Measurements from ENCODE around the gene TAF5L. TPM values are rescaled to one million over a fixed set of nuclear protein-coding genes. Genes with fewer than 3 reads are reported as not detected.

The TAF5L gene
- total and polyA plus RNA-seq, 2 of the 8 experiments (the other 6 are each of a cell fraction or from before 2014, with no cell fraction given): 17.7 to 23.3 TPM

GRCh38 chr1:229655781-229656180 lies 29.9 kb upstream of the TAF5L start:
- H3K18ac ChIP-seq (ENCODE audit: extremely low read depth, low read length): no peak overlapping the region
- H3K23me2 ChIP-seq (ENCODE audit: low read depth, low read length): no peaks in the 10 kb centered on the region
- no peak overlapping the region for H3K9ac ChIP-seq (replicated peaks in 1 of 4; ENCODE audit: extremely low read depth in 1 of 4, low read depth in 3 of 4, low read length in 3 of 4)
- H3K4me2 ChIP-seq (ENCODE audit: insufficient read depth in 1 of 2, low read depth in 2 of 2, low read length in 2 of 2): no peak overlapping the region
- no peak overlapping the region for H2BK120ac ChIP-seq (replicated peaks; ENCODE audit: low read depth, low read length)
- POLR2A ChIA-PET (ENCODE audit: partially characterized antibody): interaction anchor here (1.0 kb wide), 1 partner anchor 622 kb away, joined by 3 read pairs; no protein-coding TSS in a partner anchor
- no peaks in the 10 kb centered on the region for H3K27me3 ChIP-seq (replicated peaks in 1 of 4; ENCODE audit: control insufficient read depth in 3 of 4, extremely low read depth in 1 of 4, insufficient read depth in 3 of 4, low read length in 3 of 4)
- no peak overlapping the region for H3K56ac ChIP-seq (replicated peaks; ENCODE audit: insufficient read length, low read depth, low read length)
- no peak overlapping the region for H2BK5ac ChIP-seq (ENCODE audit: low read depth, low read length)
- H2AK5ac ChIP-seq (ENCODE audit: low read depth, low read length): no peak overlapping the region
- 93% methylated on average over 5 of the region's 5 CpGs; no CpG with 5 or more reads in 1 of the 2 experiments for WGBS, 2 experiments (ENCODE audit: extremely low coverage in 1 of 2, insufficient coverage in 1 of 2, insufficient read length in 1 of 2, insufficient replicate concordance in 2 of 2, low coverage in 1 of 2, low lambda C conversion rate in 2 of 2, missing lambda C conversion rate in 1 of 2)
- no peak overlapping the region for H3K14ac ChIP-seq (ENCODE audit: insufficient read length)
- no peak overlapping the region for H3K23ac ChIP-seq (ENCODE audit: insufficient read length)
- DNase-seq (ENCODE audit: low read depth in 1 of 2, low spot score in 2 of 2) (peak in 1 of 2 experiments; percentile 30), FAIRE-seq (no peak)
- no peak overlapping the region for H4K91ac ChIP-seq (replicated peaks; ENCODE audit: insufficient read length, low read length)
- no peak overlapping the region for H2AFZ ChIP-seq (ENCODE audit: low read length)
- no peak overlapping the region for H4K8ac ChIP-seq (ENCODE audit: extremely low read depth, insufficient read depth, low read length)
- no peak overlapping the region for H2BK15ac ChIP-seq (ENCODE audit: low read length)
- no peaks in the 10 kb centered on the region for H3K79me2 ChIP-seq (ENCODE audit: control insufficient read depth in 1 of 2, insufficient read depth in 2 of 2, low read length in 2 of 2)
- no peaks in the 10 kb centered on the region for H3K79me1 ChIP-seq (ENCODE audit: low read depth, low read length)
- no peak overlapping the region for H2BK20ac ChIP-seq (ENCODE audit: low read length)
- H3K4me1 ChIP-seq (replicated peaks in 1 of 4; ENCODE audit: control insufficient read depth in 3 of 4, insufficient read depth in 4 of 4, low read length in 3 of 4): peaks cover 0 to 1% (median 0%) of the 10 kb centered on the region in 4 experiments; a peak in 1 of 7 replicates
- H2BK12ac ChIP-seq (ENCODE audit: low read depth, low read length): no peak overlapping the region
- peaks cover 8 to 78% (median 46%) of the 10 kb centered on the region in 4 experiments; a peak in 7 of 8 replicates for H3K36me3 ChIP-seq (ENCODE audit: control insufficient read depth in 2 of 4, insufficient read depth in 4 of 4, low read length in 3 of 4)
- no peak overlapping the region for H4K5ac ChIP-seq (ENCODE audit: insufficient read length, low read depth, low read length)
- H3K4me3 ChIP-seq (ENCODE audit: extremely low read depth in 1 of 4, insufficient read depth in 2 of 4, low read depth in 3 of 4, low read length in 4 of 4): no peak overlapping the region
- H3K27ac ChIP-seq (ENCODE audit: low read depth, low read length): no peak overlapping the region
- H3K9me3 ChIP-seq (ENCODE audit: insufficient read depth in 2 of 2, low read depth in 1 of 2, low read length in 1 of 2): no peaks in the 10 kb centered on the region
- CTCF ChIA-PET (ENCODE audit: partially characterized antibody): no interaction called here
- H4K20me1 ChIP-seq (replicated peaks in 1 of 2; ENCODE audit: control insufficient read depth in 1 of 2, insufficient read depth in 2 of 2, low read length in 2 of 2): peaks cover 3 to 4% of the 10 kb centered on the region in 2 experiments
- no peak overlapping the region for H3K4ac ChIP-seq (replicated peaks; ENCODE audit: insufficient read length, low read depth, low read length)
- TF ChIP-seq JUN (IDR thresholded peaks at IDR 0.05; ENCODE audit: low read depth, low read length) (no peak), CTBP2 (IDR thresholded peaks at IDR 0.05; ENCODE audit: borderline replicate concordance, insufficient read depth, insufficient read length, low read length) (no peak), HDAC6 (IDR thresholded peaks at IDR 0.05; ENCODE audit: low read depth, low read length) (no peak), CTCF (IDR thresholded peaks at IDR 0.05; ENCODE audit: control extremely low read depth in 1 of 3, insufficient read depth in 1 of 3, low read depth in 1 of 3, low read length in 3 of 3) (no peak), KDM4A (IDR thresholded peaks at IDR 0.05; ENCODE audit: low read depth, low read length, severe bottlenecking) (no peak), SIX5 (IDR thresholded peaks at IDR 0.05; ENCODE audit: low read depth, low read length) (no peak), CEBPB (IDR thresholded peaks at IDR 0.05; ENCODE audit: low read depth, low read length) (no peak), USF2 (IDR thresholded peaks at IDR 0.05; ENCODE audit: low read length) (no peak), SUZ12 (IDR thresholded peaks at IDR 0.05; ENCODE audit: low read length) (no peak), SP1 (IDR thresholded peaks at IDR 0.05; ENCODE audit: low read depth, low read length) (no peak)
